HG03108 (cell line): ENCODE results near the gene MYO1C.
A peak's percentile ranks its signal among the peaks of the same experiment; 100 is the strongest.
"Not testable (repeated sequence)": the region's sequence is repeated elsewhere in the genome, so short reads cannot be mapped to it uniquely, and the experiment has no call there.

ENCODE experiments used
- ATAC-seq: cut with Tn5 transposase; IDR thresholded peaks from one replicate; pipeline ENCODE4 v1.9.1; 2021; ENCODE audit warnings: moderate library complexity; ENCODE audit not compliant: unreplicated experiment

MYO1C gene

DNA sequence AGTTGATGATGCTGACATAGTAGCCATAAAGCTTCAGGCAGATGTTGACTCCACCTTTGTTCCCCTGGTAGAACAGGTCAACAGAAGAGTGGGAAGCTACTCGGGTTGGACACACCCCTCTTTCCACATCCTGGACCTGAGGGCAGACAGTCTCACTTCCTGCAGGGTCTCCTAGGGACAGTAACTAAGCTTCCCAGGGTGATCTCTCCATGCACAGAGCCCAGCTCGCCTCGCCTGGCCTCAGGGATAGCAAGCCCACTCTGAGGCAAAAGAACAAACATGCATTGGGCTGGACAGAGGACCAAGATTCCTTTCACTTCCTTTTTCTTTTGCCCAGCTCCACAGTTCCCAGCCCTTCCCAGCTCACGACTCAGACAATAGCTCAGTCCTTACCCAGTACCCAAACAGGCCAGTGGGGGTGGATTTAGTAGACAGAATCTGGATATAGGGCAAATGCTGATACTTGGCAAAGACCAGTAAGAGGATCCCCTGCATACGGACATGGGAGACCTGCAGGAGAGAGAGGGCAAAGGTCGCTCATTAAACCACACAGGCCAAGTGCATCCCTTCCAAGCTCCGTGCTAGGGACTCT is 16.9 kb upstream of the MYO1C start:
- ATAC-seq: no peak

DNA sequence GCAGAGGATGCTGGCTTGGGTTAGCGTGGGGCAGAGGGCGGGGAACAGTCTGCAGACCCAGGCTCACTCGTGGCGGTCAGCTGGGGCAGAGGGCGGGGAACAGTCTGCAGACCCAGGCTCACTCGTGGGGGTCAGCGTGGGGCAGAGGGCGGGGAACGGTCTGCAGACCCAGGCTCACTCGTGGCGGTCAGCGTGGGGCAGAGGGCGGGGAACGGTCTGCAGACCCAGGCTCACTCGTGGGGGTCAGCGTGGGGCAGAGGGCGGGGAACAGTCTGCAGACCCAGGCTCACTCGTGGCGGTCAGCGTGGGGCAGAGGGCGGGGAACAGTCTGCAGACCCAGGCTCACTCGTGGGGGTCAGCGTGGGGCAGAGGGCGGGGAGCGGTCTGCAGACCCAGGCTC is 16.2 kb upstream of the MYO1C start:
- not testable (repeated sequence) for ATAC-seq

DNA sequence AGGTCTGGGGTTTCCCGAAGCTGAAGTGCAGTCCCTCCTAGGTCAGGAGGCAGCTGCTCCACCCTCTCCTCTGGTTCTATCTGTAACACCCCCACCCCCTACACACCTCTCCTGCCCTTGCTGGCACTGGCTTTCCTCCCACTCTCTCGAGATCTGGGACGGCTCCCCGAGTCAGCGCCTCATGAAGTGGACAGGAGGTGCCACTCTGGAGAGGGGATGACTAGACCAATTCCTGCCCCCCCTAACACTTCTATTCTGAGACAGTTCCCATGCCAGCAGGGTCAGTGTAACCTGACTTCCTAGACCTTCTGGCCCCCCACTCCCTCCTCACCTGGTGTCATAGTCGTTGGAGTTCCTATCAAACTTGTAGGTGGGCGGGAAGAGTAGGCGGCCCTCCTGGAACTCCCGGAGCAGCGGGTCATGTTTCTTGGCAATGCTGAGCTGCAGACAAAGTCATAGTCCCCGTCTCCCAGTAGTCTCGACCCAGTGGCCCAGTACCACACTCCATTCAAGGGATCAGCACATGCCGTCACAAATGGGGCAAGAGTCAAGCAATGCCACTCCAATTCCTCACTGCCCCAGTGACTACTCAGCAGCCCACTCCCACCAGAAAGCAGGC is 14.3 kb upstream of the MYO1C start:
- no peak for ATAC-seq

DNA sequence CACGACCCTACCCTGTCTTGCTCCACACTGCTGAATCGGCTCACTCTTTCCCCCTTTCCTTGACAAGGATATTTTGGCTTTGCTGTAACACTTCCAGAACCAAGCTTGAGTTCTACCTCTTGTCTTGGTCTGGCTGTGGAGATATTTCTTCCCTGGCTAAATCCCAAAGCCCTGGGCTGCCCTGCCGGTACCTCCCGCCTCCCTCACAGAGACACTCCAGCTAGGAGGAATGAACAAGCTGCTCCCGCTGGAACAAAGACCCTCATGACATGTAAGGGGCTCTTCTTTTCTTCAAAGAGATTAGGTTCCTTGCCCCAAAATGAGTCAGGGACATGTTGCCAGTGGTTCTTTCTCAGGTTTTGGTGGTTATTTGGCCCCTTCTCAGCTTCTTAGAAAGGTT is 13.1 kb upstream of the MYO1C start:
- ATAC-seq: no peak

DNA sequence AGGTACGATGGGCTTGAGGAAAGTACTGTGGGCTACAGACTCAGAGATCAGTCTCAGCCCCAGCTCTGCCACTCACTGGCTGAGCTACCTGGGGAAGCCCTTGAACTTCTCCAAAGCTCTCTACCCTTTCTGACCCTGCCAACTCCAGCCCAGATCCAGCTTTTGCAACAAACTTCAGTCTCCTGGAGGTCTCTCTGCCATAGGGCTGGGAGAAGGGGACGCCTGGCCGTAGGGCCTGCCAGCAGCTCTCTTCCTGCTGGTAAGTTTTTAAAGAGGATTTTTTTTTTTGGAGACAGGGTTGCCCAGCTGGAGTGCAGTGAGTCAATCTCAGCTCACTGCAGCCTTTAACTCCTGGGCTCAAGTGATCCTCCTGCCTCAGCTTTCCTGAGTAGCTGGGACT is 12.4 kb upstream of the MYO1C start:
- ATAC-seq: no peak

DNA sequence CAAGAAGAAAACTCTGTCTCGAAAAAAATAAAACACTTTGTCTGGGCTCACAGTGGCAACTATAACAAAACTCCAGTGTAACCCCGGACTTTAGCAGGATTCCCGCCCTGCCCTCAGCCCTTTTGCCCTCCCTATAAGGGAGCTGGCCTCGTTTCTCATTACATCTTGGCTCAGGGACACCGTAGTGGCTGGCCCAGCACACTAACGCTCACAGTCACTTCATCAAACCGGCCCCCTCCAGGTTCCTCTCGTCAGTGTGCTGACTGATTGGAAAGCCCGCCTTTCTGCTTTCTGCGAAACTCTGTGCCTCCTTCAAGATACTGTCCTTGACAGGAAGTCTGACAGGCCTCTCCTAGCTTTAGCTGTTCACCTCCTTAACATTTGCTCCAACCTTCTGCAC is 11.2 kb upstream of the MYO1C start:
- ATAC-seq: no peak

DNA sequence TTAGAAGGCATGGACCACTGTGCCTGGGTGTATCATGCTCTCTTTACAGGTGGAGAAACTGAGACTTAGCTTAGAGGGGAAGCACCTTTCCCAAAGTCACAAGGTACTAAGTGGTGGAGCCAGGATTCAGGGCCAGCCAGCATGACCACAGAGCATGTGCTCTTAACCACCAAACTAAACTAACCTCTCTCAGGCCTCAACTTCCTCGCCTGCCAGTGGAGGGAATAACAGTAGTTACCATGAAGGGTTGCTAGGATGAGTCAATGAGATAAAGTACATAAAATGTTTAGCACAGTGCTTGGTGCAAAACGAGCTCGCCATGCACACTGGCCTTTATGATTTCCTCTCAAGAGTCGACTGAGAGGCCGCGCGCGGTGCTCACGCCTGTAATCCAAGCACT is 6.4 kb upstream of the MYO1C start:
- no peak for ATAC-seq

DNA sequence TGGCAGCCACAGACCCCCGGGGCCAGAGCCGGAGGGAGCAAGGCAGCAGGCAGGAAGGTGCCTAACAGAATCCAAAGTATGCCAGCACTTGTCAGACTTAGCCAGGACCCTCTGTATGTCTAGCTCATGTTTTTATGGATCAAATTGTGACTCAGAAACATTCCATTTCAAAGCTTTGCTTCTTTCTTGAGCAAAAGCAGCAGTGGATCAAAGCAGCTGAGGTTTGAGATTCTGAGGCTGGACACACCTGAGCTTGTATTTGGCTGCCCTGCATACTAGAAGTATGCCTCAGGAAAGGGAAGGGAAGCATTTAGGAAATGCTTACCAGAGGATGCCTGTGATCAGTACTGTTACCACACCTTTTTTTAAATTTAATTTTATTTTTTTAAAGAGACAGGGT is 5.7 kb upstream of the MYO1C start:
- ATAC-seq: no peak

DNA sequence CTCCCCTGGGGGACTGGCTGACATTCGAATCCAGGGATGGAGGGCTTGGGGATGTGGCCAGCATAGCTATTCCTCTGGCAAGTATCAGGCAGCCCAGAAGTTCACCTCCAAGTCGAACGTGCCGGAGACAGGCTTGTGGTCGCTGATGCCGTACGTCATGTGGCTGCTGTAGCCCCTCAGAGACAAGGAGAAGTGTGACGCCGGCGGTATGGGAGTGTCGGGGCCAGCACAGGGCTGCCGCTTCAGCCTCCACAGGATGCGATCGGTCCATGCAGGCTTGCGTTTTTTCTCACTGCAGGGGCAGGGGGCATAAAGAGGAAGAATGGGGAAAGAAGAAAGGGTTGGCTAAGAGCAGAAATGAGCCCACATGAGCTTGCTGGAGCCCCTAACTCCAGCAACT is 5.3 kb upstream of the MYO1C start:
- ATAC-seq: no peak

DNA sequence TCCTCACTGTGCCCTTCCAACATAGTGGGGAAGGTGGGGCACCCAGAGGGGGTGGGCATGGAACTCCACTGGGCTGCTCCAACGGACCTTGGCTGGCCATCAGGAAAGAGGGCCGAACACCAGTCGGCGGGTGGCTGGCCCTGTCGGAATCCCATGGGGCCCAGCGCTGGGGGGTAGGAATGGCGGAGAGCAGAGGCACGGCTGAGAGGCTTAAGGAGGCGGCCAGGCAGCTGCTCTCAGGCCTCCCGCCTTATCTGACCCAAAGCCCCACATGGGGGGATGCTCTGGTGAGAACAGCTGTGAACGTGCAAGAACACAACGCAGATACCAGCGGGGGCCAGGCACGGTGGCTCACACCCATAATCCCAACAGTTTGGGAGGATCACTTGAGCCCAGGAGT is 4.4 kb upstream of the MYO1C start:
- no peak for ATAC-seq

DNA sequence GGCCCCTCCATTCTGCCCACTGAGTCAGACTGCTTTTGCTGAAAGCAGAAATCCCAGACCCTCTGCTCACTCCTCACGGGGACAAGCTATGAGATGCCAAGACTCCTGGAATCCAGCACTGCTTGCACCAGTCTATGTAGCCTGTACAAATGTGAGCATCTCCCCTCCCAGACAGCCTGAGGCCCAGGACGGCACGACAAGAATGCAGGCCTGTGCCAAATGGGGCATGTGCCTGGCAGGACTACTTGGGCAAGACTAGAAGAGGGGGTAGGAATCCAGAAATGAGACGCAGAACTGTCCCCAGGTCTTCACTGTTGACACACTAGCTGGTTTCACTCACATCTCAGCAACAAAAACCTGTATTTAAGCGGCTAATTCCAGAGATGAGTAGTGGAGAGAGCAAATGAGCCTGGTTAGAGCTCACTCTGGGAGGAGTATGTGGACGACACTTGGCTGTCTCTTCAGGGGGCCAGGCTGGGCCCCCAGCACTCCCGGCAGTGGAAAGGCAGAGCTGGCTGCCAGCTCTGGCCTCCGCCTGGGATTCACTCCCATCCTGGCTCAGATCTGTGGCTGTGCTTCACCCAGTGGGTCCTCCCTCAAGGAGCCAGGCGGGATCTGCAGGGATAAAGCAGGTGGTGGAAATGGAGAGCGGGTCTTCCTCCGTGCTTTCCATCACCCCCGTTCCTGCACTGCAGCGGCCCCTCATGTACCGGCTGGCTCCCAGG is 2.9 kb upstream of the MYO1C start:
- no peak for ATAC-seq

DNA sequence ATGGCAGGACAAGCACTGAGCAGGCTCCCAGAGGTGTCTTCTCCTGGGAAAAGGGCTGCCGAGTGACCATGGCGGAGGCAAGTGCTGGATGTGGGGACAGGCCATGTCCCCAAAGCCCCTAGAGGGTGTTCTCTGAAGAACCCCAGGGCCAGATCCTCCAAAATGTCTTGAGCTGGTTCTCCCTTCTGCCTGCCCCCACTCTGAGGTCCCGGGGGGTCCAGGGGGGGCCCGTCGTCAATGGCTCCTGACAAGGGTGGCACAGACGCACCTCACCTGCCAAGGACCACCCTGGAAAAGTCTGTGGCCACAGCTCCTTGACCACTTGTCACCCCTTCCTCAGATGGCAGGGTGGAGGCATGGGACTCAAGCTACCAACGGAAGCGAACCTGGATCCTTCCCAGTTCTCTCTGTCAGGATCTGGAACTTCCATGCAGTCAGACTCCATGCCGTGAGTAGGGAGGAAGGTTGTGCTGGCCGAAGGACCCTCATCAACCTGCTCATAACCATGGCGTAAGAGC is 2.3 kb upstream of the MYO1C start:
- no peak for ATAC-seq

DNA sequence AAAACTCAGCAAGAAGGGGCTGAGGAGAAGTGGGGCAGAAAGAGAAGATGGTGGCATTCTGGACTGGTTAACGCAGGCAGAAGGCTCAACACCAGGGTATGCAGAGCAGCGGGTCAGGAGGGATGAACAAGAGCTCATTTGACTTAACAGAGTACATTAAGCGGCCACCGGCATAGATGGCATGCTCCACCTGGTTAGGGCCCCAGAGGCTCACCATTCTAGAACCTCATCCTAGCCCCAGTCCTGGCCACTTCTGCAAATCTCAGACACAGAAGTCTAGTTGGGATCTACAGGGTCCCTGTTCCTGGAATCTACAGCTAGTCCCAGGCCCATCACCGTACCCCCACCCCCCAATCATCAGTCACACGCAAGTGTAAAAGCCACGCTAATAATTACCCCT is 1.7 kb upstream of the MYO1C start:
- no peak for ATAC-seq

DNA sequence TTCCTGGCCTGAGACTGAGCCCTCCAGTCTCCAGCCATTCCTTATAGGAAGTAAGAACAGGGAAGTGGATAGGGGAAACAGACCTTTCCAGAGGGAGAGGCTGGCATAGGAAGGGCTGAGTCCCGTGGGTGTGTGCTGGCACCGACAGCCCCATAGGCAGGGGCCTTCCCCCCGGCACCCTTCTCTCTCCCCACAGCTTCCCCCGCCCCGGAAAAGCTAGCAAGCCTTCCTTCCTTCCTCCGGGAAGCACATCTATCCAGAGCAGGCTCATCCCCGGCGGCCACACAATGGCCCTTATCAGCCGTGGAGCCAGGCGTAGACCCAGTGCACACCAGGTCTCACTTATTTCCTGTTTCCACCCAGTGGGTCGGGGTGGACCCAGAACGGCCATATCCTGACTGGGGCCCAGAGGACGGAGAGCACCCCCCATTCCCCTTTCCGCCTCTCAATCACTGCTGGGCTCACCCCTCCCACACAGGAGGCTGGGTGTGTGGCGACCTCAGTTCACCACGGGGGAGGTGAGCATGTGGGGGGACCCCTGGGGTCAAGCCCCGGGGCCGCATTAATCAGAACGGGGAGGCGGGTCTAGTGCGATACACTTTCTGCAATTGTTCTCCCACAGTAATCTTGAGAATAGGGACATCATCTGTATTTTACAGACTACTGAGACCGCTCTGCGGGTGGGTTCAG is 950 bp upstream of the MYO1C start:
- ATAC-seq: no peak

DNA sequence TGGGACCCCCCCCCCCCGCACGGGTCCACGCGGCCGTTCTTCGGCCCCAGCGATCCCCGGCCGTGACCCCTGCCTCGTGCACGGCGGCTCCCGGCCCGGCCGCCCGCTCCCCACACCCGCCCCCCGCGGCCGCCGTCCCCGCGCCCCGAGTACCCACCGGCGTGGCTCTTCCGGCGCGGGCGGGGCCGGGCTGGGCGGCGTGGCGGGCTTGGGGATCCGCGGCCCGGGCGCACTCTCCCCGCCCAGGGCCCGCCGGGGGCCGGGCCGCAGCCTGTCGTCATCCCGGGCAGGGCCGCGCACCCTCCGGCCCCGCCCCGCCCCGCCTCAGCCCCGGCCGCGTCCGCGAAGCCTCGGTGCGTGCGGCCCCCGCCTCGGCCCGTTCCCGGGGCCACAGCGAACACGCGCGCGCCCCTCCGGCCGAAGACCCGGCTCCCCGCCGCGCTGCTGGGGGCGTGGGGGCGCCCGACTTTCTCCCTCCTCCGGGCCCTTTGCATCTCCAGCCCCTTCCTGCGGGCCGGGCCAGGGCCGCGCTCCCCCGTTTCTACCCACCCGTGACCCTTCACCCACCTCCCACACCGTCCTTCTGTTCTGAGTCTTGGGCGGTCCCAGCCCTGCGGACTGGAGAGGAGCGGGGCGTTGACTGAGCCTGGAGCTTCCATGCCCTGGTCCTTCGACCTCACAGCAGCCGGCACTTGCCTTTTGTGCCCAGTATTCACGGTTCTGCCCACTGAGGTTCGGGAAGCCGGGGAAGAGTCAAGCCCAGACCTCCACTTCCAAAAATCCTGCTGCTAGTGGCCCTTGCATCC is 840 bp downstream of the MYO1C start:
- peak; percentile 25 for ATAC-seq

DNA sequence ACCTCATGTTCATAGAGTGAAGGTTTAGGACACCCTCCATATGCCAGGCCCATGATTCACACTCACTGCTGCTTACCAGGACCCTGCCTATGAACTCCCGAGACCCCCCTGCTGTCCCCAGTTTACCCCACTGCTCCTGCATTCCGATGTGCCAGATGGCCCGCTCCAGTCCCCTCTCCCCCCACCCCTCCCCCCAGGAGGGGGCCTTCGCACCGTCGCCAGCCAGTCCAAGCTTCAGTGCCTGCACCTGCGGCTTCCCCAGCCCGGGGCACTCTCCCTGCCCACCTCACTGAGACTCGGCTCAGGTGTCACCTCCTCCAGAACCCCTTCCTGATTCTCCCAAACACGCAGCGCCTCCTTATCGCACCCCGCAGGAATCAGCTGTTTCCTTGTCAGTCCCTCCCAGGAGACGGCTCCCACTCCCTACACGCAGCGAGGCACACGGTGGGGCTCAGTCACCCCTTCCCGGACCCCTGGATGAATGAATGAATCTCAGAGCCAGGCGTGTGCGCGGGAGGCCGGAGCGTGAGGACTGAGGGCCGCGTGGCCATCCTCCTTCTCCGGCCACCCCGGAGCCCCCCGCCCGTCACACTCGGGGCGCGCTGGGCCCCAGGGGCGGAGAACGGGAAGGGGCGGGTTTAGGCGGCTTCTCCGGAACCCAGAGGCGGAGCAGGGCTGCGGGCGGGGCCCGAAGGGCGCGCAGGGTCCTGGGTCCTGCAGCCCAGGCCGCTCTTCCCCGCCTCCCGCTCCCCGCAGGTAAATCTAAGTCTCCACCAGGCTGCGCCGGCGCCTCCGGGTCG is 1.6 kb downstream of the MYO1C start:
- peak; percentile 37 for ATAC-seq

DNA sequence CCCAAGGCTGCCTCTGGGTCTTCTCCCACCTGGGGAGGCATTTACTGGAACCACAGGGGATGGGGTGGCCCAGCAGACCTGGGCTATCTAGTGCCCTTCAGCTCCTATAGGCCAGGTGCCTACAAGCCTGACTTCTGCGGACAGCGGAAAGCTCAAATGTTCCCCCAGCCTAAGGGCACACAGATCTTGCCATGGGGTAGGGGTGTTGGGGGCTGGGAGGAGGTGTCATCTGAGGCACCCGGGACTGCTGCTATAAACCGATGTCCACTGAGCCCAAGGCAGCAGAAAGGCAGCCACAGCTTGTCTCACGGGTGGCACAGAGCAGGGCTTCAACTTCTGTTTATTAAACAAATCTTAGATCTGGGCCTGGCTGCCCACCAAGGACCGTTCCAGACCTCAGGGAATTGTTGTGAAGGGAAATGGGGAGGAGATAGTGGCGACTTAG is 3.6 kb downstream of the MYO1C start:
- ATAC-seq: no peak

DNA sequence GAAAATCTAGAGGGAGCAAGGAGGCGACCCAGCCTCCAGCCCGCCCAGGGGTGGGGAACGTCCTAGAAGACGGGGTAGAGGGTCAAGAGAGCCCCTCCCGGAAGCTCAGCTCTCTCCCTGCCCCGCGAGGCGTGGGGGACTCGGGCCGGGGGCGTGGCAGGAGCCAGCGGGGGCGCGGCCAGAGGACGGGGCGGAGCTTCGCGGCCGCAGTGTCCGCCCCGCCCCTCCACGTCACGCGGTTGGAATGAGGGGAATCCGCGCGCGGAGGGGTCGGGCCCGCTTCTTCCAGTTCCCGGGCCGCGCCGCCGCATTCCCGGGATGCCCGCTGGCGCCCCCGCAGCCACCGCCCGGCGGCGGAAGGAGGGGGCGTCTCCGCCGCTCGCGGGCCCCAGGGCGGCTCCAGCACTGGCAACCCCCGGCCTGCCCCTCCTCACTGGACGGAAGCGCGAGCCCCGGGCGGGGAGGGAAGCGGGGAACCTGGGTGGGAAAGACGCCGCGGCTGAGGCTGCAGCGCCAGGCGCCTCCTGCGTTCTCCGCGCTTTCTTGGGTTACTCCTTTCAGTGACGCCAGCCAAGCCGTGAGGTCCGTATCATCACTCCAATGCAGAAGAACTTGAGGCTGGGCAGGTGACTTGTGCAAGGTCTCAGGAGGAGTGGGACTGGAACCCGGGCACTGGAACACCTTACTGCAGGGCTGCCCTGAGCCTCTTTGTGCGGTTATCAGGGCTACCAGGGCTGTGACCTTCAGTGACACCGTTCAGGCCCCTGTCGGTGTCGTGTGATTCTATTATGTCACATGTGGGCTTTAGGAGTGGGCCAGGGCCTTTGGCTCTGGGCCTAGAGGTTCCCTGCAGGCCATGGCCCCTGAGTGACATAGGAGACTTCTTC is 4.3 kb downstream of the MYO1C start:
- peak; percentile 30 for ATAC-seq
